Neural progenitor cell (in vitro differentiated cells): ENCODE data around the gene ACTC1. TPM values are rescaled to one million over a fixed set of nuclear protein-coding genes. Genes with fewer than 3 reads are reported as not detected.

Experiments
- DNase-seq: peaks from one replicate; pipeline ENCODE4 v3.0.0-alpha.2; 2016; ENCODE audit warnings: low spot score
- H2AFZ ChIP-seq: fragments of 200-600 bp; sonication (generic); replicated peaks from 2 replicates; pipeline ENCODE4 v1.6.1; 2016; ENCODE audit warnings: antibody characterized with exemption
- H3F3A ChIP-seq: fragments of 200-600 bp; sonication (generic); 2 replicates; pipeline ENCODE4 v1.6.1; 2016; ENCODE audit warnings: antibody characterized with exemption, low read depth
- H3K27ac ChIP-seq: fragments of 200-600 bp; sonication (generic); 2 replicates; pipeline ENCODE4 v1.5.1; 2016; ENCODE audit warnings: mild to moderate bottlenecking
- H3K27me3 ChIP-seq: fragments of 200-600 bp; sonication (generic); 2 replicates; pipeline ENCODE4 v1.6.1; 2016; ENCODE audit warnings: mild to moderate bottlenecking, moderate library complexity
- H3K36me3 ChIP-seq: fragments of 200-600 bp; sonication (generic); 2 replicates; pipeline ENCODE4 v1.5.1; 2016
- H3K4me1 ChIP-seq: fragments of 200-600 bp; sonication (generic); 2 replicates; pipeline ENCODE4 v1.6.1; 2016; ENCODE audit warnings: mixed run types
- H3K4me2 ChIP-seq: fragments of 200-600 bp; sonication (generic); 2 replicates; pipeline ENCODE4 v1.6.1; 2016
- H3K4me3 ChIP-seq: fragments of 200-600 bp; sonication (generic); 2 replicates; pipeline ENCODE4 v1.5.1; 2016
- H3K79me2 ChIP-seq: fragments of 200-600 bp; sonication (generic); 2 replicates; pipeline ENCODE4 v1.6.1; 2016; ENCODE audit warnings: low read depth
- H3K9ac ChIP-seq: fragments of 200-600 bp; sonication (generic); 2 replicates; pipeline ENCODE4 v1.6.1; 2016
- H3K9me3 ChIP-seq: fragments of 200-600 bp; sonication (generic); 2 replicates; pipeline ENCODE4 v1.5.1; 2016; ENCODE audit warnings: low read depth
- H4K20me1 ChIP-seq: fragments of 200-600 bp; sonication (generic); 2 replicates; pipeline ENCODE4 v1.6.1; 2016; ENCODE audit warnings: low read depth
- H3K27ac Mint-ChIP-seq: 3 replicates; pipeline ENCODE4 v1.8.0; 2021; ENCODE audit warnings: mixed read lengths
- H3K27me3 Mint-ChIP-seq: 2 replicates; pipeline ENCODE4 v1.8.0; 2022; ENCODE audit warnings: low read depth, mild to moderate bottlenecking, inconsistent platforms, moderate library complexity, mixed read lengths; ENCODE audit not compliant: insufficient read depth
- H3K36me3 Mint-ChIP-seq: 3 replicates; pipeline ENCODE4 v1.8.0; 2021; ENCODE audit warnings: mixed read lengths
- H3K4me1 Mint-ChIP-seq: 3 replicates; pipeline ENCODE4 v1.8.0; 2021; ENCODE audit warnings: mixed read lengths
- H3K4me3 Mint-ChIP-seq: 3 replicates; pipeline ENCODE4 v1.8.0; 2021; ENCODE audit warnings: mild to moderate bottlenecking, moderate library complexity, mixed read lengths
- H3K9me3 Mint-ChIP-seq: 3 replicates; pipeline ENCODE4 v1.8.0; 2020; ENCODE audit warnings: mixed read lengths
- CTCF ChIP-seq: fragments of 200-600 bp; sonication (generic); IDR thresholded peaks from 2 replicates; pipeline ENCODE4 v1.5.1; 2017; ENCODE audit warnings: antibody characterized with exemption, mild to moderate bottlenecking
- EZH2 ChIP-seq: fragments of 200-600 bp; sonication (generic); IDR thresholded peaks from 2 replicates; pipeline ENCODE4 v1.6.1; 2017; ENCODE audit warnings: antibody characterized with exemption, mild to moderate bottlenecking, moderate library complexity
- EZH2phosphoT487 ChIP-seq: fragments of 200-600 bp; sonication (generic); IDR thresholded peaks from 2 replicates; pipeline ENCODE4 v1.6.1; 2017; ENCODE audit warnings: antibody characterized with exemption
- total RNA-seq: library from RNA; depleted of rRNA; stranded (reverse); fragments of >200 nt; gene quantifications from 2 replicates; pipeline ENCODE4 v1.2.3, GENCODE V29; 2015; ENCODE audit warnings: low replicate concordance

Gene ACTC1
- total RNA-seq, 1 donor from 2014 or later: 3.8 TPM

DNA sequence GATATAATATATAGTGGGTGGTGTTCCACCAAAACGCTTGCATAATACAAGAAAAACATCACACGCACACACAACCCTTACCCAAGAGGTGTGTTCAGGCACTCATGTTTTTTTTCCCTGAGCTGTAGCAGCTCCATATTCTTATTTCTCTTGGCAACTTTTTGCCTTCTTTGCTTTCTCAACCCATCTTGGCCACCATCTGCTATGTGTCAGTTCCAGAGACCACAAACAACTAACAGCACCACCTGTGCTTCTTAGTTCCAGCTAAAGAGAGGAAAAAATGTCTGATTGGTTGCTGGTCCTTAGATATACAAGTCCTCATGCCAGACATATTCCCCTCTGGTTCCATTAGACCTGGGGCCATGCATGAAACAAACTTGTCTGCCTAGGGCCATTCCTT, 11.9 kb downstream of the ACTC1 start:
- DNase-seq: no peak
- no peaks in the 10 kb centered on the region for H3K79me2 ChIP-seq
- H3K27me3 ChIP-seq: no peaks in the 10 kb centered on the region
- peaks cover 4% of the 10 kb centered on the region for H3K9me3 ChIP-seq
- no peaks in the 10 kb centered on the region for H3K36me3 ChIP-seq
- no peaks in the 10 kb centered on the region for H3K9me3 Mint-ChIP-seq
- H3K27ac ChIP-seq: no peak overlapping the region
- peaks cover 10% of the 10 kb centered on the region for H3K4me1 Mint-ChIP-seq
- H3K4me1 ChIP-seq: no peaks in the 10 kb centered on the region
- no peak overlapping the region for H3K4me3 Mint-ChIP-seq
- H3K36me3 Mint-ChIP-seq: no peaks in the 10 kb centered on the region
- no peak overlapping the region for H3K27ac Mint-ChIP-seq
- no peak overlapping the region for H3K4me3 ChIP-seq
- no peak overlapping the region for H3K4me2 ChIP-seq
- TF ChIP-seq EZH2phosphoT487: no peak
- TF ChIP-seq CTCF: no peak
- no peak for TF ChIP-seq EZH2
- no peaks in the 10 kb centered on the region for H4K20me1 ChIP-seq
- no peaks in the 10 kb centered on the region for H3K27me3 Mint-ChIP-seq
- H3F3A ChIP-seq: no peaks in the 10 kb centered on the region
- H2AFZ ChIP-seq: no peak overlapping the region
- no peak overlapping the region for H3K9ac ChIP-seq

DNA sequence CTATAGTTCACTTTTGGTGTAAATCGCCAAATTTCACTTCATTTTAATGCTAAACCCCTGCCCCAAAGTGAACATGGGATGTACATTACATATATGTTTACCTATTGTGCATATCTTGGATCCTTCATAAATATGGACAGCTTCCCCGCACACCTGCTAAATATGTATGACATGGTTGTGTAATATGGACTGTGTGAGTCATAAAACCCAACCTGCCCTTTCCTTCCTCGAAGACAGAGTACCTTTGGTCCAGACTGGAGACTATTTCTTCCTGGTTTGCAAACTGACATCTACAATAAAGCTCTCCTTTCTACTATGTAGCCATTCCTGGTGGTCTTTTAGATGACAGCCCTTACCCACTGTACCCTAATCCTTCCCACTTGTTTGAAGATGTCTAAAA, 12.4 kb downstream of the ACTC1 start:
- H3K36me3 Mint-ChIP-seq: no peaks in the 10 kb centered on the region
- H3K4me3 Mint-ChIP-seq: no peak overlapping the region
- Histone ChIP-seq H2AFZ (no peak overlapping the region), H3K9ac (no peak overlapping the region), H3K4me3 (no peak overlapping the region), H4K20me1 (no peaks in the 10 kb centered on the region), H3K4me2 (no peak overlapping the region), H3K9me3 (peaks cover 4% of the 10 kb centered on the region), H3K4me1 (no peaks in the 10 kb centered on the region), H3K79me2 (no peaks in the 10 kb centered on the region), H3K27me3 (no peaks in the 10 kb centered on the region), H3K27ac (no peak overlapping the region), H3K36me3 (no peaks in the 10 kb centered on the region), H3F3A (no peaks in the 10 kb centered on the region)
- H3K4me1 Mint-ChIP-seq: peaks cover 10% of the 10 kb centered on the region
- peaks cover 3% of the 10 kb centered on the region for H3K27me3 Mint-ChIP-seq
- TF ChIP-seq CTCF (no peak), EZH2phosphoT487 (no peak), EZH2 (no peak)
- H3K9me3 Mint-ChIP-seq: no peaks in the 10 kb centered on the region
- no peak for DNase-seq
- no peak overlapping the region for H3K27ac Mint-ChIP-seq

- H3K36me3 Mint-ChIP-seq: no peaks in the 10 kb centered on the region
- TF ChIP-seq EZH2: no peak
- TF ChIP-seq EZH2phosphoT487: no peak
- no peak for TF ChIP-seq CTCF
- Histone ChIP-seq H3K4me3 (no peak overlapping the region), H3K27me3 (no peaks in the 10 kb centered on the region), H3K36me3 (no peaks in the 10 kb centered on the region), H3K9me3 (peaks cover 4% of the 10 kb centered on the region), H3K27ac (no peak overlapping the region), H3K4me1 (no peaks in the 10 kb centered on the region), H3K79me2 (no peaks in the 10 kb centered on the region), H3F3A (no peaks in the 10 kb centered on the region), H4K20me1 (no peaks in the 10 kb centered on the region), H2AFZ (no peak overlapping the region), H3K4me2 (no peak overlapping the region), H3K9ac (no peak overlapping the region)
- no peak overlapping the region for H3K27ac Mint-ChIP-seq
- peaks cover under 1% of the 10 kb centered on the region for H3K4me1 Mint-ChIP-seq
- DNase-seq: no peak
- H3K27me3 Mint-ChIP-seq: peaks cover 3% of the 10 kb centered on the region
- no peak overlapping the region for H3K4me3 Mint-ChIP-seq
- H3K9me3 Mint-ChIP-seq: no peaks in the 10 kb centered on the region
Measured at GRCh38 chr15:34780725-34781124, 14.6 kb downstream of the ACTC1 start.
